ENCODE results near the gene PCLO.

PCLO gene

DNA sequence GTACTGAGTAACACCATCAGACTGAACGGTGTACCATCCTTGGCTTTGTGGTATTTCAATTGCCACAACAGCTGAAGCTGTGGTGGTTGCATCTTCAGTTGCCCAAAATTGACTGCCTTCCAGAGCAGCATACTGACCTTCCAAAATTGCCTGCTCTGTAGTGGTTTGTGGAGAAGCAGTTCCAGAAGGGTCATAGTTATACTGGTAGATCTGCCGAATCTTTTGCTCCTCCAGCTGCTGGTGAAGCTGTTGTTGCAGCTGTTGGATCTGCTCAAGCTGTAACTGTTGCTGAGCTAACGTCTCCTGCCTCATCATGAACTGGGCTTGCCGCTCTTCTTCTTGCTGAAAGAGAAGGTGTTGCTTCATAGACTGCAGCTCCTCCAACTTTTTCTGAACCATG lies 212.2 kb downstream of the PCLO start:
- TF ChIP-seq CTCF (IDR thresholded peaks at IDR 0.05; ENCODE audit: extremely low read depth, insufficient read depth, missing control alignments) = no peak
- in situ Hi-C loops (cut with MboI; ENCODE audit: low pct_unique_long_range_greater_than_20kb, low sequenced_read_pairs, unreplicated experiment) = no loop called here

GRCh38 chr7:82945480-82945879 lies 217.2 kb downstream of the PCLO start:
- no peak for DNase-seq (ENCODE audit: low spot score)
- in situ Hi-C loops (cut with MboI; ENCODE audit: low pct_unique_long_range_greater_than_20kb, low sequenced_read_pairs, unreplicated experiment) = no loop called here
- TF ChIP-seq CTCF (IDR thresholded peaks at IDR 0.05; ENCODE audit: extremely low read depth, insufficient read depth, missing control alignments) = no peak

More for the DNA sequence above, 212.2 kb downstream of the PCLO start:
- DNase-seq (ENCODE audit: low spot score) = no peak

GRCh38 chr7:82945056-82945455 lies 217.6 kb downstream of the PCLO start:
- DNase-seq (ENCODE audit: low spot score) = no peak
- no peak for TF ChIP-seq CTCF (IDR thresholded peaks at IDR 0.05; ENCODE audit: extremely low read depth, insufficient read depth, missing control alignments)
- in situ Hi-C loops (cut with MboI; ENCODE audit: low pct_unique_long_range_greater_than_20kb, low sequenced_read_pairs, unreplicated experiment) = no loop called here

DNA sequence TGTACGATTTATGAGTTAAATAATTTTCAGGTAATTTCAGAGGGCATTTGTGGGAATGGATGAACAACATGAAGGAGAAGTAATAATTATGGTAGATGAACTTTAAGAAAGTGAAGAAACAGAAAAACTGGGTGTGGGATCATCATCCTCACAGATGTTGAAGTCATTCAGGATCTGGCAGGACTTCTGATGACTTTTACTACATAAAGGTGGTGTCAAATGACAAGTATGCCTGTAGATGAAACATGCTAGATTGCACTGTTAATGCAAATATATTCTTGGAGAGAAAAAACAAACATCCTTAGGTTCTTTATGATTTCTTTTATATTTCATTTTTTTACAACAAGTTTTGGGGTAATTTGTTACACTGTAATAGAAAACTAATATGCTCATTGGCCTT lies 230.2 kb downstream of the PCLO start:
- no peak for TF ChIP-seq CTCF (IDR thresholded peaks at IDR 0.05; ENCODE audit: extremely low read depth, insufficient read depth, missing control alignments)
- DNase-seq (ENCODE audit: low spot score) = no peak
- in situ Hi-C loops (cut with MboI; ENCODE audit: low pct_unique_long_range_greater_than_20kb, low sequenced_read_pairs, unreplicated experiment) = no loop called here

DNA sequence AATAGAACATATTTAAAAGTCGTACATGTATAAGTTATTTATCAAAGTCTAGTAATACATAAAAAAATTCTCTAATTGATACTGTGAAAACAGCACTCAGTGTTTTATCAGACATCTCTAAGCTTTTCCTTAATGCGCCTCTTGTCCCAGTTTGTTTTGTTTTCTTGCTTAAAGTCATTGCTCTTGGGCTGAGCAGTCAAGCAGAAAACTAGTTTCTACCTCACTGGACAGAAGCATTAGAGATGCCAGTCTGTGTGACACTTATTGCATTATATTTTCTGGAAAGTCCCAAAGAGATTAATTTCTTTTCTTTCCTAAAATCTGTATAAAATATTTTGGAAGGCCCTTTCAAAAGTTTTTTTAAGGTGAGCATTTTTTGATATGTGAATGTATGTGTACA lies 236.2 kb downstream of the PCLO start:
- no peak for TF ChIP-seq CTCF (IDR thresholded peaks at IDR 0.05; ENCODE audit: extremely low read depth, insufficient read depth, missing control alignments)
- no peak for DNase-seq (ENCODE audit: low spot score)
- in situ Hi-C loops (cut with MboI; ENCODE audit: low pct_unique_long_range_greater_than_20kb, low sequenced_read_pairs, unreplicated experiment) = no loop called here

DNA sequence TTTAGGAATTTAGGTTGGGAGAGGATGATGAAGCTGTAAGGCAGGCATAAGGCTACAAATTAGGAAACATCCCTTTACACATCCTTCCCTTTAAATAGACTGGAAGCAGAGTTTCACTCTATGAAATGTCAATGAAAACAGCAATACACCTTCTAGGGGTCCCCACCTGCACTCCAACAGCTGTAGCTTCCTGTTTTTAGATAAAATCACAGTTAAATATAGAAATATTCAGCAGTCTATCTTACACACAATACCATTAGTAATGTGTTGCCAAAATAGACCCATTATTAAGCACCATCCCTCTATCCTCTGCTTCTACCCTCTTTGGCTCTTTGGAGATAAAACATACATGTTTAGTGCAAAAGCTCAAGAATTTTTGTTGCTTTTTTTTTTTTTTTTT lies 237.4 kb downstream of the PCLO start:
- in situ Hi-C loops (cut with MboI; ENCODE audit: low pct_unique_long_range_greater_than_20kb, low sequenced_read_pairs, unreplicated experiment) = no loop called here
- DNase-seq (ENCODE audit: low spot score) = no peak
- TF ChIP-seq CTCF (IDR thresholded peaks at IDR 0.05; ENCODE audit: extremely low read depth, insufficient read depth, missing control alignments) = no peak

- no peak for DNase-seq (ENCODE audit: low spot score)
- in situ Hi-C loops (cut with MboI; ENCODE audit: low pct_unique_long_range_greater_than_20kb, low sequenced_read_pairs, unreplicated experiment) = no loop called here
- no peak for TF ChIP-seq CTCF (IDR thresholded peaks at IDR 0.05; ENCODE audit: extremely low read depth, insufficient read depth, missing control alignments)
These were observed 256.2 kb downstream of the PCLO start for GRCh38 chr7:82906502-82906901.

Measured in GM13977 (cell line).